GM18498 (cell line): ENCODE measurements around the gene ZNF860.

Experiments
- ATAC-seq: cut with Tn5 transposase; IDR thresholded peaks from one replicate; pipeline ENCODE4 v1.9.1; 2021; ENCODE audit warnings: mild to moderate bottlenecking, moderate library complexity; ENCODE audit not compliant: unreplicated experiment

Gene ZNF860

GRCh38 chr3:31981206-31982181, at the start of gene ZNF860, which contains the start of gene OSBPL10:
TSS of gene ZNF860 (plus strand) at chr3:31981750. CDS start at chr3:31989080, 7,330 bp downstream.
TSS of gene OSBPL10 (minus strand) at chr3:31981262. CDS start at chr3:31981179, 83 bp downstream.
- peak; percentile 27 for ATAC-seq

- no peak for ATAC-seq
Measured at GRCh38 chr3:31932990-31933389, 48.6 kb upstream of the ZNF860 start.

DNA sequence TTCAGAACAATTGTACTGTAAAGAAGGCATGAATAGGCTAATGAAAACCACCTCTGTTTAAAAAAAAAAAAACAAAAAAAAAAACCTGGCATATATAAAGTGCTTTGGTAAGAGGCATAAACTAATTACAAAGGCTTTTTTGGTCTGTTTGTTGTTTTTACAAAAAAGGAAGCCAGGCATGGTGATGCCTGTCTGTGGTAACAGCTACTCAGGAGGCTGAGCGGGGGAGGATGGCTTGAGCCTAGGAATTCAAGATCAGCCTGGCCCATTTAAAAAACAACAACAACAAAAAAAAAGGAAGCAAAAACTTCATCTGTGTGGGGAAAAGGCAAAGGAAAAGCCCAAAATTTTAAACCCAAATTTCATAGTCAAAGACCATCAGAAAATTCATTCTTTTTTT, 47.5 kb upstream of the ZNF860 start:
- no peak for ATAC-seq

DNA sequence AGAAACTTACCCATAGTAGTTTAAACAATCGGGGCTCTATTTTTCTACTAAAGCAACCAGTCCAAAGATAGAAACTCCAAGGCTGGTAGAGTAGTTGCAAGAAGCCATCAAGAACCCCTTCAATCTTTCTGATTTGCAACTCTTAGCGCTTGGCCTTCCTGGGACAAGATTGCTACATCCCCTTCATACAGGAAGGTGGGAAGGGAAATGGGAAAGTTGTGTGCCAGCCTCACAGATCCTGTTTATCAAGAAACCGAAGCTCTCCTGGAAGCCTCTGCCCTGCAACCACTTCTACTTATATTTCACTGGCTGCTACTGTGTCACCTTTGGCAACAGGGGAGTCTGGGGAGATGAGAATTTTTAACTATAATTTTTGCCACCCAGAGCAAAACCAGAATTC, 46.7 kb upstream of the ZNF860 start:
- no peak for ATAC-seq

GRCh38 chr3:31936420-31937060, 45.0 kb upstream of the ZNF860 start:
- no peak for ATAC-seq

DNA sequence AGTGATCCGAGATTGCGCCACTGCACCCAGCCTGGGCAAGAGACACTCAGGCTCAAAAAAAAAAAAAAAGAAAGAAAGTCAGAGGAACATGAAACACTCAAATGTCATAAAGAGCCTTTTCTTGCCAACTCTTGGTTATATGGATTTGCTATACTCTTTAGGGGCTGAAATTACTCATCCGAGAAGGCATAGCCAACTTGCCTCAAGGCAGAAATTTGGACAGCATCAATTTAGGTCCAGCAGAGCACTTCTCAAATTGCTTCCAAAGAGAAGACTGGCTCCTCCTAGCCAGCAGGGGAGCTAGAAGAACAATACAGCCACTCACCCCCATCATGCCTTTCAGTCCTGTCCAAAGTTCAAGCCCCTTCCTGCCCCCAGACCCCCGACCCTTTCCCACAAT, 44.3 kb upstream of the ZNF860 start:
- no peak for ATAC-seq

DNA sequence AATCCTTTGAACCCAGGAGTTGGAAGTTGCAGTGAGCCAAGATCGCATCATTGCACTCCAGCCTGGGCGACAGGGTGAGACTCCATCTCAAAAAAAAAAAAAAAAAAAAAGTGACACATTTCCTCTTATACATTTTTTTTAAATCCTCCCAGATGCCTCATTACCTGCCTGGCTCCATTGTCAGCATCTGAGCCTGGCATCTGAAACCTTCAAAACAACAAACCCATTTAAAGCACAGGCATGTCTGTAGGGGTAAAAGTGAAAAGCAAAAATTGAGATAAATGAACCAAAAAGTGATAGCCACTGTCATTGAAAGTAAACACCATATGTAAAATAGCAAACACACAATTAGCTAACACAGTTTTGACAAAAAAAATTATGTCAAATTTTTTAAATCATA, 39.1 kb upstream of the ZNF860 start:
- ATAC-seq: no peak

GRCh38 chr3:31943041-31943440, 38.5 kb upstream of the ZNF860 start:
- no peak for ATAC-seq

DNA sequence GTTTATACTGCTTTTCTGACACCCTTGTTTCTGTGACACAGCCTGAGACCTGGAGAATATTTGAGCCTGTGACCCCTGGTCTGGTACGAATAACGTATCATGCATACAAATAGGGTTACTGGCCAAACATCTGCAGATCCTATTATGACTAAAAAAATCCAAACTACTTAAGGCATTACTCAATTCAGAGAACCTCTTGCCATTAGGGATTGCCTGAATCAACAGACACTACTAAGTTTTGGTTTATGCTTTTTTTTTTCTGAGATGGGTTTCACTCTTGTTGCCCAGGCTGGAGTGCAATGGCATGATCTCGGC, 35.9 kb upstream of the ZNF860 start:
- peak; percentile 12 for ATAC-seq

- ATAC-seq: no peak
Measured at GRCh38 chr3:31946484-31947081, 35.0 kb upstream of the ZNF860 start.

DNA sequence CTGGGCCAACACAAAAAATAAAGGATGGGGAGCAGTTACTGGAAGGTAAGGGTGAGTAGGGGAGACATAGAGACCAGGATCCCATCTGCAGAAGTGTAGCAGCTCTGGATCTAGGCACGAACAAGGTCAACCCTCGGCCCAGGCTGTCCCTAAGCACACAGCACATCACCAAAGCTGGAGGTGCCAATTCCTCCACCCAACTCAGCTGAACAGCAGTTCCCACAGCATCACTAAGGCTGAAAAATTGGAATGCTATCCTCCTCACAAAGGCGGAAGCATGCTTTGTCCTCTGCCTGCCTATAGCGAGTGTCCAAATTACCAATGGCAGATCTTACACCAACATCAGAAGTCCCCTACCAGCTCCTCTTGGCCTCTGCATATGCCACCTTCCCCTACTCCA, 34.4 kb upstream of the ZNF860 start:
- no peak for ATAC-seq

GRCh38 chr3:31947671-31948091, 33.9 kb upstream of the ZNF860 start:
- ATAC-seq: no peak

- ATAC-seq: no peak
Measured at GRCh38 chr3:31948280-31948679, 33.3 kb upstream of the ZNF860 start.

GRCh38 chr3:31952205-31952604, 29.3 kb upstream of the ZNF860 start:
- ATAC-seq: peak; percentile 91

GRCh38 chr3:31953091-31953490, 28.5 kb upstream of the ZNF860 start:
- no peak for ATAC-seq

GRCh38 chr3:31953636-31954035, 27.9 kb upstream of the ZNF860 start:
- ATAC-seq: no peak

DNA sequence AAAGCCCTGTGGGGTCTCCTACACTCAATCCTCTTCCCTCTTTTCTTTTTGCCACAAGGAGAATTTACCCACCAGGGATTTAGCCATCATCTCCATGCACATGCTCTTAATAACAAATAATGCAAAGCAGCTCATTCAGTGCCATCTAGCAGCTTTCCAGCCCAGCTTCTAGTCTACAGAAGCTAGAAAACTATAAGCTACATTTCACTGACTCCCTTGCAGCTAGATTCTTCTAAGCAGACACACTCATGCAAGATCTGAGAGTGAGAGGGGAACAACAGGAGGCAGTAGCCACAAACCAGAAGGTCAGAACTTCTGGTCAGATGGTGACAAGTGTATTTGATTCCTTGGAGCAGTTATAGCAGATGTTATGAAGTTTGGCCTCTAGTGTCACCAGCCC, 26.0 kb upstream of the ZNF860 start:
- no peak for ATAC-seq

DNA sequence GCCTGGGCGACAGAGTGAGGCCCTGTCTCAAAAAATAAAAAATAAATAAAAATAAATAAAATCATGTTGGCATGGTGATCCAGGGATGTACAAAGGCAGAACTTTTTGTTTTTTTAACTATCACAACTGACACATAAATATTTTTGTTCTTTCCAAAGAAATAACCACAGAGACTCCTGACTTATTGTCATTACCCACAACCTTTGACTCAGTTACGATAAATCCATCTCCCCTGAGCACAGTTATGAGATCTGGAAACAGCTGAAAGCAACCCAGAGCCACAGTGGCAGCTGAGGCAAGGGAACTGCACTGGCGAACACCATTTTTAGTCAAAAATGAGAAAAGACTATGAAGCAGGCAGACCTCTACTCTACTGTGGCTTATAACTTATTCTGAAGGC, 24.4 kb upstream of the ZNF860 start:
- ATAC-seq: no peak

DNA sequence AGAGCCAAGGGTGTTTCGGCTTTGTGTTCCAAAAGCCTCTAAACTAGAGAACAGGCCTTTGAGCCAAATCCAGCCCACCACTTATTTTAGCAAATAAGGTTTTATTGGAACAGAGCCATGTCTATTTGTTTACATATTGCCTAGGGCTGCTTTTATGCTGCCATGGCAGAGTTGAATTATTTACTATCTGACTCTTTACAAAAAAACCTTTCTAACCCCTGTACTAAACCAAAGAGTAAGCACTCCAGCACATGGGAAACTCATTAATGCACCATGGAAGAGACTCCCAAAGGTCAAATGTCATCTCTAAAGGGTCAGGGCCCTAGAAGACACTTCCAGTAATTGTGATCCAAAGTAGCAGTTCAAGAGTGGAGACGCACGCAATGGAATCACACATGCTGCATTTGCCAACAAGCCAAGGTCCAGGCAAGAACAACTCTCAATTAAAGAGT, 22.8 kb upstream of the ZNF860 start:
- ATAC-seq: no peak

GRCh38 chr3:31959251-31959650, 22.3 kb upstream of the ZNF860 start:
- no peak for ATAC-seq

- no peak for ATAC-seq
Measured at GRCh38 chr3:31959951-31960792, 21.4 kb upstream of the ZNF860 start.
